NCI-H748 treated with DMSO at 0.1 percent for 48 hours (cell line): ENCODE data around the gene MYBBP1A.
A peak's percentile ranks its signal among the peaks of the same experiment; 100 is the strongest.

Source experiments
- DNase-seq: peaks from one replicate; lab custom pipeline; 2025; lab: John Stamatoyannopoulos, UW

Gene MYBBP1A

DNA sequence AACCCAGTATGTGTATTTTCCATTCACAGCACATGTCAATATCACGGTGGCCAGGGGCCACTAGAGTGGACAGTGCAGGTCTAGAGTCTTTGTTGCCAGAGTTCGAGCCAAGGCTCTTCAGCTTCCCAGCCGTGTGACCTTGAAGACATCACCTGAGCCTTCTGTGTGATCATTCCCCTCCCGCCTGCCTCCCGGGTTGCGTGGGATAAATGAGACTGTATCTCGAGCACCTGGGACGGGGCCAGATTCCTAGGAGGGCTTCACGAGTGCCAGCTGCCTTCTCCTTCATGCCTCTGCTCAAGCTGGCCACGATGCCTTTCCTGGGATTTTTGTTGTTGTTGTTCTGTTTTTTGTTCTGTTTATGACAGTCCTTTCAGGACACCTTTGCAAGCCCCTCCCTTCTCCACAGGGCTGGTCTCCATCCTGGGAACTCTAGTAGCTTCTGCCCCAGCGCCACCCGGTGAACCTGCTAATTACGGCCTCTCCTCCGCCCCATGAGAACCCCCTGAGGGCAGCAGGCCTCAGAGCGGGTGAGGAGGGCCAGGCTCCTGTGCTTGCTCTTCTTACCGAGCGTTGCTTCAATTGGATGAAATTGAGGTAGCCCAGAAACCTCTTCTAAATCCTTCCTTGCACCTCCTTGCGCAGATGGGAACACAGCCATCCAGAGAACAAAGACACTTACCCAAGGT, 52.6 kb downstream of the MYBBP1A start:
- DNase-seq: no peak

DNA sequence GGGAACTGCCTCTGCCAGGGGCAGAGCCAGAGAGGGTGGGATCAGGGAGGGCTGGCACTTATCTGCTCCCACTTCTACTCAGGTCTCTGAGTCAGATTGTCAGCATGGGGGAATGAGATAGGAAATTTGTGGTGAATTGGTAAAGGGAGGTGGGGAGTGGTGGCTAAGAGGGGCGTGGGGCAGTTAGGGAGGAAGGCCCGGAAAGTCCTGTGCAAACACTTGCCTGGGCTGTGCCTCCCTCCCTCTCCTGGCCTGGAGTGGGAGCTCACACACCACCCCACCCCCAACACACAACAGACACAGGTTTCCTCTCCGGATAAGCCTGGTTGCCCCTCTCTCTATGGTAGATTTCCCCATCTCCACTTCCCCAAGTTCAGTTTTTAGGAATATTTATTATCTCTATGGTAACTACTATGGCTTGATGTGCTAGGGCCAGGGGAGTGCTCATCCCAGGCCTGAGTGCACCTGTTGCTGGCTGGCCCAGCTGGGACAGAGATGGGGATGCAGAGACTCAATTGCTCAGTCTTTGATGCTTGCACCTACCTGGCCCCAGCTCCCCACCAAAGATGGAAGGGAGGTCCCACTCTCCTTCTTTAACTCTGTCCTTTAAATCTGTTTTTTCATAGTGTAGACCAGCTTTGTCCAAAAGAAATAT, 53.8 kb downstream of the MYBBP1A start:
- DNase-seq: no peak

DNA sequence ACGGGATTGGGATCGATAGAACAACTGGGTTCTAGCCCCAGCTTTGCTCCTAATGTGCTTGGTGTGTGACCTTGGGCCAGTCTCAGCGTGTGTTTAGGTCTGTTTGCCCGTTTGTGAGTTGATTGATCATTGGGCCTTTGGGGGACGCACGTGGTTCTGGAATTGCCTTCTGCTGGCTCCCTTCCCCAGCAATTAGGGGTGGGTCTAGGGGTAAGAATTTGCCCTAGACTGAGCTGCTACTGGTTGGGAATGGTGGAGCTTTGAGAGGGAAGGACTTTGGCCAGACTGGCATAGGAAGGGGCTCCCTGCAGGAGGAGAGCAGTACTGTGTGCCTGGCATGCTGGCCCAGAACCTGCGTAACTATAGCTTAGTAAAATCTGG, 55.0 kb downstream of the MYBBP1A start:
- no peak for DNase-seq

DNA sequence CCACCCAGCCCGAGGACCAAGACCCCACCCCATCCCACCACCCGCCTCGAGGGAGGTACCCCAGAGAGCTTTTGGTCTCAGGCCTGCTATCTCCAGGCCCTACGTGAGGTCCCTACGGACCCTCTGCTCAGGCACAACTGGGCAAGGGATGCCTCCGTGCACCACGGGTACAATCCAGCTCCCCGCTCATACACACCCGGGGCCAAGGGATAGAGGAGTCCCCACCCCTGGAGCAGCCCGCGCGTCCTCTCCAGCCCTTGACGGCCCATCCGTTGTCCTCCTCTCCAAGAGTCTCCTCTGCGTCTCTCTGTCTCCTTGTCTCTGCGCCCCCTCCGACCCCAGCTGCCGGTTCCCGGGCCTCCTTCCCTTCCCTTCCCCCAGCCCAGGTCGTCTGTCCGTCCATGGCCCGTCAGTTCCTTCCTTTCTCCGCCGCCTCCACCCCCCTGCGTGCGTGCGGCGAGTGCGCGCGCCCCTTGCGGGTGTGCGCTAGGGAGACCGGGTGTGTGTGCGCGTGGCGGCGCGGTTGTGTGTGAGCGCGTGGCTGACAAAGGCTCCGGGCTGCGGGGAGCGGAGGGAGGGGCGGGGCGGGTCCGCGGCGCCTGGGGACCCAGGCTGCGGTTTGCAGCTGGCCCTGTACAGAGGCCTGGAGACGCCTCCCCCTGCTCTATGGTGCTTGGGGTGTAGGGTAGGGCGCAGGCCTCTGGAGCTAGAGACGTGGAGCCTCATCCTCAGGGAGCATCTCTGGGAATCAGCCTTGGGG, 55.6 kb downstream of the MYBBP1A start:
- DNase-seq: no peak

DNA sequence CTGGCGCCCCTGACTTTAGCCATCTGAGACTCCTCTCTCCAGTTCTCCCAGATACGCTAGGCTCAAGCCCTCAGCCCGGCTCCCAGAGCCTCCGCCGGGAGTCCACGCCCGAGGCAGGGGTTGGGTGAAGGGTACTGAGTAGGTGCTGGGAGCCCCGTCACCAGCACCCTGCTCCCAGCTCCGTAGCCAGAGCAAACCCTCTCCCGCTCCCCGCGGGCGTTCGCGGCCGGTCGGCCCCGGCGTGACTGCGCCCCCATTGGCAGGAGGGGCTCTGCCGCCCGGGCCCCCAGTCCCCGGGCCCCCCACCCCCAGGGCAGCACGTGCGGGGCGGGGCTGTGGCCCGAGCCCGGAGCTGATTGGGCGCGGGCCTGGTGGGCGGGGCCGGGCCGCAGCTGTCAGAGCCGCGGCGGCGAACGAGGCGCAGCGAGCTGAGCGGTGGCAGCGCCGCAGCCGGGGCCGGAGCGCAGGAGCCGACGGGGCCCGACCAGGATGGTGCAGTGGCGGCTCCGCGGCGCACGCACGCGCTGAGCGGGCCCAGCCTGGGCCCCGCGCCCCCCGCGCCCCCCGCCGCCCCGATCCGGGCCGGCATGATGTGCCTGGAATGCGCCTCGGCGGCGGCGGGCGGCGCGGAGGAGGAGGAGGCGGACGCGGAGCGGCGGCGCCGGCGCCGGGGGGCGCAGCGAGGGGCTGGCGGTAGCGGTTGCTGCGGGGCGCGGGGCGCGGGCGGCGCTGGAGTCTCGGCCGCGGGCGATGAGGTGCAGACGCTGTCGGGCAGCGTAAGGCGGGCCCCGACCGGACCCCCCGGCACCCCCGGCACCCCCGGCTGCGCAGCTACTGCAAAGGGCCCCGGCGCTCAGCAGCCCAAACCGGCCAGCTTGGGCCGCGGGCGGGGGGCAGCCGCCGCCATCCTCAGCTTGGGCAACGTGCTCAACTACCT, 56.5 kb downstream of the MYBBP1A start, which contains the start of gene SPNS2:
SPNS2 (plus strand) TSS at position 421 of the 937 bp plus-strand sequence; CDS start at position 588, 167 bp downstream.
- peak; percentile 49 for DNase-seq

DNA sequence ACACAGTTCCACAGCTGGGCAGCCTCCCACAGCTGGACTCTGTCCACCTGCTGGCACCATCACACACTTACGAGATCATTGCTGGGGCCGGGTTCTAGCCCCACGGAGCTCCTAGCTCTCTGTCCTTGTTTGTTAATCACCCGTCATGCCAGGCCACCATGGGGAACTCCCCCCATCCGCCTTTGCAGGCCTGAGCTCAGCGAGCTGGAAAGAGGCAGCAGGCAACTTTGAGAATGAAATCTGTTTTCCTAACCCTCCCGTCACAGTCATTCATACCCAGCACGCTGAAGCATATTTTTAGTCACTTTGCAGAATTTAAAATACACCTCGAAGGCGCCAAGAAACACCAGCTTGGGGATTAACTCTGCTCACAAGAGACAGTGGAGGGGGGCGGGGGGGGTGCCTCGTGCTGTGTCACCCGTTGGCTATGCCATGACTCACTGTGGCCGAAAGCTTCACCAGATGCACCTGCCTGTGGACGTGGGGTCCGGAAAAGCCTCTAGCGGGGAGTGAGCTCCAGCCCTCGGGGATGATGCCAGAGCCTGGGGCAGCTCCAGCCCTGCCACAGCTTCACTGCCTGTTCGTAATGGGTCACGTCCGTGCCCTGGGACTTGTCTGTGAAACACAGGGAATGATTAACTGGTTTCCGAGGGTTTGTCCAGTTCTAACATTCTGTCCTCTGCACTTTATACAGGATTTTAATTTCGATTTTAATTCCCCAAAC, 57.9 kb downstream of the MYBBP1A start:
- no peak for DNase-seq

DNA sequence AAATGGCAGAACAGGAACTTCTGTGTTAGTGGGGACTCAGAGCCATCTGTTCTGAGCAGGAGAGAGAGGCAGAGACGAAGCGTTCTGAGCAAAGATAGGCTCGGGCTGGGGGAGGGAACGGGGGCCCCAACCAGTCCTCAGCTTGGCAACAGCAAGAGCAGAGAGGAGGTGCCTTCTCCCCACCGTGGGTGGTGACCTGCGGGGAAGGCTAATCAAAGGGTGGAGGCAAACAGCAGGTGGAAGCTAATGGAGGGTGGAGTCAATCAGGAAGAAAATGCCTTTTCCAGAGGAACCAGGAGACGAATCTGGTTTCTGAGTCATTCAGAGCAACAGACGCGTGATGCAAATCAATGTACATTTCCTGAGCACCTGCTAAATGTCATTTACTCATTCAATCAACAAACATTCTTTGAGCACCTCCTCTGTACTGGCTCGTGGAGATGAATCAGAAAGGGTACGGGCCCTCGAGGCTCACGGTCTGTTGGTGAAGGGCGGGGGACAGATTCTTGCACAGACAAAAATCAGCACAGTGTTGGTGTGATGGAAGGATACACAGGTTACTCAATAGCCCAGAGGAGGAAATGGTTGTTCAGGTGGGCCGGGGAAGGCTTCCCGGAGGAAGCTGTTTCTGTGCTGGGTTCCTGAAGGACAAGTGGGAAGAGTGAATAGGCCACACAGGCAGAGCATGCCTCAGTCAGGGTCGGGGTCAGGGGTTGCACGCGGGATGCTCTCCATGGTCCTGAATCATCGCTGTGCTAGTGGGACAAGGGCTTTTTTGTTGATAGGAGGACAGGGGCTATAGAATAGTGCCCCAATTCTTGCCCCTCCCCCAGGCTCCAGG, 62.2 kb downstream of the MYBBP1A start:
- DNase-seq: no peak

DNA sequence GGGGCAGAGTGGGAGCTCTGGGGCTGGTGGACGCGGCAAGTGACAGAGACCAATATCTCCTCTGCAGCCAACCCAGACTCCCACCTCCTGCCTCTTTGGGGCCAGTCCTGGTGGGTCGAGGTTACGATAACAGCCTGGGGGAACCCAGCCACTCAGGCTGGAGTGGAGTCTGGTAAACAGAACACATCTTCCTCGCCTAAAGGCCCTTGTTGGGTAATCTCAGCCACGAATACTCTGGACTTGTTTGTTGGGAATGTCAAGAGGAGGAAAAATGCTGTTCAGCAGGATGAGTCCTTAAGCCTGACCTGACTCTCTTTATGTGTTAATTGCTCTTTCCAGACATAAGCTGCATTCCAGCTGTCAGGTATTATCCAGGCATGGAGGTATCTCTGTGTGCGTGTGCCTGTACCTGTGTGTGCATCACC, 64.5 kb downstream of the MYBBP1A start:
- no peak for DNase-seq

DNA sequence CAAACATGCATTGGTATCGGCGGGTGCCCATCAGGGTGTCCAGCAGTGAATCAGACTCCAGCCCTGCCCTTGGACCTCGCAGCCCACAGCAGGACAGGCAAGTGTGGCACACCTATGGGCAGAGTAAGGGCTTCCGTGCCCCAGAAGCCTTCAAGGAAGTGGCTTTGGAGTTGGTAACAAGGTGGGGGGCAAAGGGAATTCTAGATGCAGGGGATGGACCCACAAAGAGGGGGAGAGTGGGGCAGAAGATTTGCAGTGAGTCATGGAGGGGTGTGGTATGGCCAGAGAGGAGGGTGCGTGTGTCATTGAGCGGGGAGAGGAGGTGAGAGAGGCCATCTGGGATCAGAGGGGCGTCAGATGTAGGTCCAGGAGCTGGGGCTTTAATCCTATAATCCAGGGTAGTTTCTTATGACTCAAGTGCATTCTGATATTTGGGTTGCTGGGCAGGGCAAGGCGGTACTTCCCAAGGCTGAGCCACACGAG, 65.0 kb downstream of the MYBBP1A start:
- no peak for DNase-seq

DNA sequence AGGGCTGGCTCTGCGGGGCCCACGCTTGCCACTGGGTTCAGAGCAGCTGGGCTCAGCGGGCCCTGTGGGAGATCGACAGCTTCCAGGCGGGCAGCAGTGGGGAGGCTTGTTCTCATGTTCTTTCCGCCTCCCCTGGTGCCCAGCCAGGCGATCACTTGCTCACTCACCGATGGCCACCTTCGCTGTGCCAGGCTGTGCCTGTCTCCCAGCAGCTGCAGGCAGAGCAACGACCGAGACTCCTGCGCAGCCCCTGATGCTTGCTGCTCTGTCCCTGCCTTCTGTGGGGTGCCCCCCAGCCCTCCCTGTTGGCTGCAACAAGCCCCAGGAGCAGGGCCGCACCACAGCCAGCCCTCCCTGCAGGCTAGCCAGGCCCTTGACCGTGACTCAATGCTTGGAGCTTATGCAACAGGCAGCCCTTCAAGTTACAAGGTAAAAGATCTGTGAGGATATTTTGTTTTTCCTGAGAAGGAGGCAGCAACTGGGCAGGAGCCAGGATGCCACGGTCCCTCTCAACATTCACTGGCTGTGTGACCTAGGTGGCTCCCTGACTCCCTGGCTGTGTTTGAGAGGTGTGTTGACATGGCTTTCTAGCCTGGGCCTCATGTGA, 66.1 kb downstream of the MYBBP1A start:
- DNase-seq: no peak
